GM10248 (cell line): ENCODE measurements around the gene PJA2.

Source experiments
- CTCF ChIA-PET: fragments of 300-600 bp; sonication (Branson Sonifier 250); formaldehyde crosslinking; extraction: SDS; loops from one replicate; lab custom pipeline; 2021; ENCODE audit warnings: antibody characterized with exemption; lab: Yijun Ruan, JAX
- POLR2A ChIA-PET: fragments of 350-650 bp; sonication (Branson Sonifier 250); formaldehyde crosslinking; extraction: SDS; loops from one replicate; lab custom pipeline; 2020; ENCODE audit warnings: antibody characterized with exemption; lab: Yijun Ruan, JAX
- DNase-seq: peaks from one replicate; pipeline ENCODE4 v3.0.0; 2012; ENCODE audit errors: extremely low spot score
- TF ChIP-seq, protein P1 (sequence below): IDR thresholded peaks from 2 replicates; pipeline ENCODE4 v1.5.1; 2012; ENCODE audit warnings: mild to moderate bottlenecking, low read depth; ENCODE audit errors: extremely low read depth, missing control alignments, control extremely low read depth

The PJA2 gene

DNA sequence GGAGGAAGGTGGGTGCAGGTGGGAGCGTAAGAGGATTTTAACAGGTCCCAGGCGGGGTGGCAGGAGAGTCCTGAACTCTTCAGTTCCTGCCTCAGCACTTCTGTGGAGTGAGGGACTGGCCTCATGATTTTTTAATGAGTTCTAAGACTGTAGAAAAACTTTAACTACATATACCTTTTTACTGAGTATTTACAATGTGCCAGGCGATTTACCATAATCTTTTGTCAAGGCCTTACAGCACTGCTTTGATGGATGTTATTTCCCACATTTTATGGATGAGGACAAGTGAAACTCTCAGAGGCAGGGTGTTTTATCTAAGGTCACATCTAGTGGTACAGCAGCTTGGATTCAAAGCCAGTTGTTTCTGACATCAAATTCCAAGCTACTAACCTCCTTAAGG lies 99.5 kb downstream of the PJA2 start:
- TF ChIP-seq, protein P1, sequence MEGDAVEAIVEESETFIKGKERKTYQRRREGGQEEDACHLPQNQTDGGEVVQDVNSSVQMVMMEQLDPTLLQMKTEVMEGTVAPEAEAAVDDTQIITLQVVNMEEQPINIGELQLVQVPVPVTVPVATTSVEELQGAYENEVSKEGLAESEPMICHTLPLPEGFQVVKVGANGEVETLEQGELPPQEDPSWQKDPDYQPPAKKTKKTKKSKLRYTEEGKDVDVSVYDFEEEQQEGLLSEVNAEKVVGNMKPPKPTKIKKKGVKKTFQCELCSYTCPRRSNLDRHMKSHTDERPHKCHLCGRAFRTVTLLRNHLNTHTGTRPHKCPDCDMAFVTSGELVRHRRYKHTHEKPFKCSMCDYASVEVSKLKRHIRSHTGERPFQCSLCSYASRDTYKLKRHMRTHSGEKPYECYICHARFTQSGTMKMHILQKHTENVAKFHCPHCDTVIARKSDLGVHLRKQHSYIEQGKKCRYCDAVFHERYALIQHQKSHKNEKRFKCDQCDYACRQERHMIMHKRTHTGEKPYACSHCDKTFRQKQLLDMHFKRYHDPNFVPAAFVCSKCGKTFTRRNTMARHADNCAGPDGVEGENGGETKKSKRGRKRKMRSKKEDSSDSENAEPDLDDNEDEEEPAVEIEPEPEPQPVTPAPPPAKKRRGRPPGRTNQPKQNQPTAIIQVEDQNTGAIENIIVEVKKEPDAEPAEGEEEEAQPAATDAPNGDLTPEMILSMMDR = no peak
- POLR2A ChIA-PET = no interaction called here
- DNase-seq = no peak
- CTCF ChIA-PET = interaction anchor here (0.9 to 1.6 kb wide), 6 partner anchors 15 to 629 kb away, joined by 3 to 5 read pairs (median 3); no protein-coding TSS in a partner anchor

DNA sequence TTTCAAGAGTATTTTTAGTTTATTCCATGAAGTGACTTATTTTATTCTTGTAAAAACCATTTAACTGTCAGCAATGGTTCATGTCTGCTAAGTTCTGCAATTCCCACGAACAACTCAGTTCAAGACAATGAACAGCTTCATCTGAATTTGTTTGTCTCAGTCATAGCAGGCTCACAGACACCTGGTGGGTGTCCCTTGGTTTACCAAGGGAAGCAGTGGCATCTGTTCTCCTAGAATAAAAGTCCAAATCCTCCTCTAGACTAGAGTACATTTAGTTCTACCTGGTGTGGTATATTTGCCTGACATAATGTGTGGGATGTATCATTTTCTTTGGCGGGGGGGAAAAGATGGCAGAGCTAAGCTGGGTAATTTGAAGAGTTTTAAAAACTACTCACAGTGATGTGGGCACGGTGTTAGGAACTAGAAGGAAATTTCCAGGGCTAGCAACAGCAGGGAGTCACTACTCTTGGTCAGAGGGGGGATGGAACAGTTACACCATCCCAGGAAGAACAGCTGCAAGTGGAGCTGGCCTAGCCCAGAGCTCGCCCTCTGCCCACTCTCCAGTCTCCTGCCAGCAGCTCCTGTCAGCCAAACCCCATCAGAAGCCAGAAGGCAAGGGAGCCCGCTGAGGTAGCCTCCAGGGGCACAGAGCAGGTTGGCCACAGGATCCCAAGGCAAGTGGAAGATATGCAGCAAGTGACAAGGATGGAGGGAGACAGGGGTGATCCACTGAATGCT lies 100.3 kb downstream of the PJA2 start:
- TF ChIP-seq, protein P1 = no peak
- POLR2A ChIA-PET = no interaction called here
- no peak for DNase-seq
- CTCF ChIA-PET = interaction anchor here (0.9 to 1.6 kb wide), 6 partner anchors 16 to 628 kb away, joined by 3 to 5 read pairs (median 3); no protein-coding TSS in a partner anchor

DNA sequence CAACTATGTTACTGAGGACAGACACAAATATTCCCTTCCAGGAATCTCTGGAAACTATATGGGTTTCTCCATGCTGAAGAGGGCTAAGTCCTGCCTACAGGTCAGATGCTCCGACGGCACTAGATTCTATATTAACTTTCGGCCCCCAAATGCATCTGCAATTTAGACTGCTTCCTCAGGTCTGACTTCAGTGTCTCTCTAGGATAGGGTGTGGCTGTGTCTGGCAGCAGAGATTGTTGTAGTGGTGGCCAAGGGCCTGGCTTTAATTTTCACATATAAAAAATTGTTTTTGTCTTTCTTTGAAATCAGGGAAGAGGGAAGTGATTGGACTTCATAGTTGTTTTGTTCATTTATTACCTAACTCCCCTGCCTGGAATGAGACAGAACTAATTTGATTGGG lies 101.8 kb downstream of the PJA2 start:
- DNase-seq = no peak
- ChIA-PET POLR2A (no interaction called here), CTCF (interaction anchor here (1.6 kb wide), 1 partner anchor 12 kb away, joined by 5 read pairs; no protein-coding TSS in a partner anchor)
- TF ChIP-seq, protein P1 = no peak

DNA sequence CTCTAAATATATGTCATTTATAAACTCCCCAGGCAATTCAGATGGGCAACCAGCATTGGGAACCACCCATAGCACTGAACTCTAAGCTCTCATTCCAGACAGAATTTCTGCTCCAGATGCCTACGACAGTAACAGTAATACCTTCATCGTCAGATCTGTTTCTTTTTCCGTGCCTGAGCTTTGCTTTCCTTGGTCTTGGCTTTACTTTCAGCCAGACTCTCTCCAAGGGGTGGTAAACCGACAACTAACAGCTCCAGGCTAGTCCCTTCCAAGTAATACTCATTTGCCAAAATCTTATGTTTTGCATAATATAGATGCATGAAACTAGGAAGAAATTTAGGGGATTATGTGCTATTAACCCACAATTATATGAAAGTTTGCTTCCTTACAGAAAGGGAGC lies 102.3 kb downstream of the PJA2 start:
- TF ChIP-seq, protein P1 = no peak
- DNase-seq = no peak
- CTCF ChIA-PET = interaction anchor here (1.6 kb wide), 1 partner anchor 12 kb away, joined by 5 read pairs; no protein-coding TSS in a partner anchor
- POLR2A ChIA-PET = no interaction called here

DNA sequence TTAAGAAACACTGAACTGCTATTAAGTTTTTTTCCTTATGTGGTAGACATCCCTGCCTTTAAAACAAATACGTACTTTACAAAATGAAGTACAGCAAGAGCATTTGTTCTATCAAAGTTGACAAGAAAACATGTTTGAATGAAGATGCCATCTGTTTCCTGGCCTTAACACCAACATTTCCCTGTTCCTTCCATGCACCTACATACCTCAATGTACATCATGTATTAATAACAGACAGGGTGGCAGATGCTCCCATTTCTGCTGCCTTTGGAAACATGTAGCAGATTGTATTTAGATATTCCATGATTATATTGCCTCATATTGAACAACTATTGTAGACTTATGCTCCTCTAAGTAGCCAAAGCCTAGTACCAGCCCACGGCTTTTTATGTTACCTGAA lies 104.4 kb downstream of the PJA2 start:
- POLR2A ChIA-PET = no interaction called here
- CTCF ChIA-PET = no interaction called here
- TF ChIP-seq, protein P1 = no peak
- DNase-seq = no peak

DNA sequence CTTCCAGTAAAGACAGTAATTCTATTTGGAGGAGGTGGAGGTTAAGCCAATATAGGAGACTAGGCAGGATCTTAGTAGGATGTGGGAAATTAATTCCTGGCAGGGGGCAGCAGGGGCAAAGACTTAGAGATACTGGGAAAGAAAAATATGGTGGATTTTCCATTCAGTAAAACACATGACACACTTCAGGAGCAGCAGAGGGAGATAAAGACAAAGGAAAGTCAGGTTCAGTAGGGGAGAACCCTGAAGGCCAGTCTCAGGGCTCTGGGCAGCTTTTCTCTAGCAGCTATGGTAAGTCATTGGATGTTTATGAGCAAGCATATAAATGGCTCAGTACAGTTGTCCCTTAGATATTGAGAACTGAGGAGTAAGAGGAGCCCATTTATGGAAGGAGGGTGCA lies 105.5 kb downstream of the PJA2 start:
- POLR2A ChIA-PET = interaction anchor here (0.5 to 0.7 kb wide), 2 partner anchors 45 to 450 kb away, joined by 3 read pairs; no protein-coding TSS in a partner anchor
- CTCF ChIA-PET = interaction anchor here (0.9 to 1.6 kb wide), 4 partner anchors 10 to 77 kb away, joined by 3 read pairs; no protein-coding TSS in a partner anchor
- TF ChIP-seq, protein P1 = no peak
- no peak for DNase-seq
